Coronary artery (tissue), 2 donors: ENCODE measurements around the gene RAI2.

ENCODE experiments used
- DNase-seq: peaks from one replicate; pipeline ENCODE4 v3.0.0-alpha.2; 2017; ENCODE audit warnings: low spot score
- H3K27ac ChIP-seq, 2 donors: fragments of 200-600 bp; sonication (generic); one replicate each; pipeline ENCODE4 v1.5.1; 2016 to 2019
- H3K4me3 ChIP-seq: fragments of 200-600 bp; sonication (generic); 2 replicates; pipeline ENCODE4 v1.5.1; 2016; ENCODE audit warnings: mild to moderate bottlenecking, moderate library complexity
- TF ChIP-seq, protein P1 (sequence below): fragments of 200-600 bp; sonication (generic); IDR thresholded peaks from one replicate; pipeline ENCODE4 v1.5.1; 2019; ENCODE audit warnings: antibody characterized with exemption

RAI2 gene

DNA sequence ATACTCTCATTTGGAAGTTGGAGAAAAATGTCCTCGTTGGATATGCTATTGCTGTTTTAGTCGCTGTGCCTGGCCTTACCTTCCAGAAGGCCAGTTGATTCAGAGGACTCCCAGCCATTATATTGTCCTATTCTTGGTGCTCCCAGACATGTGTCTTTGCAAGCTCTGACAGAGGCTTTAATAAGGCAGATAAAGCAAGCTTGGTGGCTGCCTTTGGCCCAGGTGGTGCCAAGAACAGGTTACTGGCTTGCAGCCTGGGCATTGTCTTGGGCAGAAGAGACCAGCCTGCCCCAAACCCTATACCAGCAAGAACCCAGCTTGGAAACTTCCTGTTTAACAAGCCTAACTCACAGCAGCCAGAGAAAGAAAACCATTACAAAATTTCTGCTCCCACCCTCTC is 16.9 kb downstream of the RAI2 start:
- Histone ChIP-seq H3K27ac (no peak overlapping the region), H3K4me3 (no peak overlapping the region)
- DNase-seq: no peak
- TF ChIP-seq, protein P1, sequence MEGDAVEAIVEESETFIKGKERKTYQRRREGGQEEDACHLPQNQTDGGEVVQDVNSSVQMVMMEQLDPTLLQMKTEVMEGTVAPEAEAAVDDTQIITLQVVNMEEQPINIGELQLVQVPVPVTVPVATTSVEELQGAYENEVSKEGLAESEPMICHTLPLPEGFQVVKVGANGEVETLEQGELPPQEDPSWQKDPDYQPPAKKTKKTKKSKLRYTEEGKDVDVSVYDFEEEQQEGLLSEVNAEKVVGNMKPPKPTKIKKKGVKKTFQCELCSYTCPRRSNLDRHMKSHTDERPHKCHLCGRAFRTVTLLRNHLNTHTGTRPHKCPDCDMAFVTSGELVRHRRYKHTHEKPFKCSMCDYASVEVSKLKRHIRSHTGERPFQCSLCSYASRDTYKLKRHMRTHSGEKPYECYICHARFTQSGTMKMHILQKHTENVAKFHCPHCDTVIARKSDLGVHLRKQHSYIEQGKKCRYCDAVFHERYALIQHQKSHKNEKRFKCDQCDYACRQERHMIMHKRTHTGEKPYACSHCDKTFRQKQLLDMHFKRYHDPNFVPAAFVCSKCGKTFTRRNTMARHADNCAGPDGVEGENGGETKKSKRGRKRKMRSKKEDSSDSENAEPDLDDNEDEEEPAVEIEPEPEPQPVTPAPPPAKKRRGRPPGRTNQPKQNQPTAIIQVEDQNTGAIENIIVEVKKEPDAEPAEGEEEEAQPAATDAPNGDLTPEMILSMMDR: no peak

DNA sequence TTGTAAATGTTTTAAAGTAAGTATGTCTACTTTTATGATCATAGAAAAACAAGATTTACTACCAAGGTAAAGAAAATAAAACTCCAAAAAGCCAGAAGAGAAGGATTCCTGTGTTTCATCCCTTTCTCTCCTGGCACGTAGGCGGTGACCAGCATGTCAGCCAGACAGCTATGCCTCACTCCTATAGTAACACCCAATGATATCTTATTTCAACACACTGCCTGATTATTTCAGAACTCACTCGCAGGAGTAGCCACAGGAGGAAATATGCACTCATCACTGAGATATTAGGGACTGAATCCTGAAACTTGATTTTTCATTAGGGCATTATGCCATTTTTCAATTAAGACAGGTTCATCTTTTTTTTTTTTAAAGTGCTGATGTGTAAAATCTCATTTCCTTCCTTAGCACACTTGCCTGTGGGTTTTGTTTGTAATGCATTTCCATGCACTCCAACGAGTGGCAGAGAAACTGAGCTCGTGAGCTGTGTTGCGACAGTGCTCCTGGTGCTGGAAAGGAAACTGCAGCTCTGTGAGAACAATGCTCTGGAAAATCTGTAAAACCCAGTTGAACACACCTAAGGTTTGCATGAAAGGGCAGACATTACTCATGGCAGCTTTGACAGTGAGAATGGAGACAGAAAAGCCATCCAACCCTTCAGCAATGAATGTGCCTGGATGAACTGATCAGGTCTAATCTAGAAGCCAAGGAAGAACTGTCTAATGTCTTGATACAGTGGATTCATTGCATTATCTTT is 18.2 kb downstream of the RAI2 start:
- H3K27ac ChIP-seq: no peak overlapping the region
- TF ChIP-seq, protein P1: no peak
- no peak for DNase-seq
- no peak overlapping the region for H3K4me3 ChIP-seq

DNA sequence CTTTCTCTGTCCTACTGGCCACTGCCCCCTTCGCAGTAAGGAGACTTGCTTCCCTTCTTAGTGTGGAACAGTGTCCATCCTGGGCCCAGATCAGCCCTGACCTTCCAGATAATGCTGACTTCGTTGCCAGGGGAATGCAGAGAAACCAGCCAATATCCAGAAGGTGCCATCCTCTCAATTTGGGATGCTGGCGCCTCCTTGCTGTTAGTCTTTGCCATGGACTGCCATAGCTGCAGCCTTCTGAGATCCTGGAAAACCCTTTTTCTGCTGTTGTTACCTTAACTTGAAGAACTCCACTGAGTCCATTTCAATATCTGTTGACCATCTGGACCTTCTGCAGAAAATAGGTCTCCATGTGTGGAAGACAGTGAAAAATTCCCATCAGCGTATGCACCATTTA is 21.8 kb downstream of the RAI2 start:
- H3K27ac ChIP-seq: no peak overlapping the region
- no peak for DNase-seq
- no peak overlapping the region for H3K4me3 ChIP-seq
- TF ChIP-seq, protein P1: no peak

DNA sequence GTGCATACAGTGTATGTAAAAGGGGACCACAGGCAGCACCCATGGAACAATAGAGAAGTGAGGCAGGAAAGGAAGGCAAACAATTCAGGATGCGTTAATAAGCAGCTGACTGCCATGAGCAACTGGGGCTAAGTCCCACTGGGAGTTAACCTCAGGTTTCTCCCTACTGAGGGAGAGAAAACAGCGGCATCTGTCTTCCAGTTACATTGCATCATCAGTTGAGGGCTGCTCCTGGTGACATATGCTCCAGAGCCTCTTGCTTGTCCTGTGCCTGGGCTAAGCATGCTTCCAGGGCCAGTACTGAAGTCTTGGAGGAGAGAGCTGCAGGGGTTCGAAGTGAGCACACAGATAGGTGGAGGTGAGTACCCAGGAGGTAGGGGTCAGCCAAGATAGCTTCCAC is 24.3 kb downstream of the RAI2 start:
- no peak overlapping the region for H3K4me3 ChIP-seq
- H3K27ac ChIP-seq: no peak overlapping the region
- DNase-seq: no peak
- TF ChIP-seq, protein P1: no peak

DNA sequence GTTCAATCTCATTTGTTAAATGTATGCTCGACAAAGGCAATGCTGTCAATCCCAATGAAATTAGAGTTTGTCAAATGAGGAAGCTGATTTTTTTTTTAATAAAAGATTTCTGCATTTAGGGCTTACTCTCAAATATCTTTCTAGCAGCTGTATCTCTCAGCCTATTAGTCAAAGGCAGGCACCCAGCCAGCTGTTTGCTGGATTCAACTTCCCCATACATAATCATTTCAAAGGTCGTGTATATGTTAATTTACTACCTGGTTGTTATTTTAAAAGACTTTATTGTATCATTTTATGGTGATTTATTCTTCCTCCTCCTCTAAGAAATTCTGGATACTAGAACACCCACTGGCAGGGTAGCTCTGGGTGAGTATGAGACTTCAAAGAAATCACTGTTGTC is 27.1 kb downstream of the RAI2 start:
- no peak for DNase-seq
- Histone ChIP-seq H3K27ac (no peak overlapping the region), H3K4me3 (no peak overlapping the region)
- TF ChIP-seq, protein P1: no peak

DNA sequence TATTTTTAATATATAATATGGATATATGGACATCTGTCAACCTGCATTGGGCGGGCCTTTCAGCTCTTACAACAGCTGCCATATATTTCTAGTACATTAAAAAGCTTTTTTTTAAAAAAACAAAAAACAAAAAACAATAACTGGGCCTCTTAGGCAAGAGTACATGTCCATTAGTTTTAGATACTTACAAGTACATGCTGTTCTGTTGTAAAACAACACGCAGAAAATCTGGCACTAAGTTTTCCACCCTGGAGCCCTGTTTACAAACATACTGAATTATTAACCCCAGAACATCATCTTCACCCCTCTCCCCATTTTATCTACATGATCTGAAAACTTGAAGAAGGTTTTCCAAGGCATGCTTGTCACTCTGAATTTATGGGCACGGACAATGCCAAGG is 29.8 kb downstream of the RAI2 start:
- no peak for DNase-seq
- TF ChIP-seq, protein P1: no peak
- Histone ChIP-seq H3K27ac (no peak overlapping the region), H3K4me3 (no peak overlapping the region)

DNA sequence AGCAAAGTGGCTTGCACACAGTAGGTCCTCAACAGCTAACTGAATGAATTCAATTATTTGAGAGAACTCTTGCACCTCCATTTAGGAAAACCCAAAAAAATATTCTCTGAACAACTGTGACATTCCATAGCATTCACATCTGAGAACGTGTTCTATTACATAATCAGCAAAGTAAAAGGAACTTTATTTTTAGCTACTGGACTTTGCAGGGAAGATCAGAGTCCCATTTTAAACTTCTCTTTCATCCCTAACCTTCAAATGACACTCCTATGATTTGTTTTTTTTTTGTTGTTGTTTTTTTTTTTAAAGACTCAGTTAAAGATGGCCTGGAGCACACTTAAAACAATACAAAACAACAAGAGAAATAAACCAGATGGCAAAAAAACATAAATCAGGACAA is 30.9 kb downstream of the RAI2 start:
- TF ChIP-seq, protein P1: no peak
- no peak for DNase-seq
- Histone ChIP-seq H3K27ac (no peak overlapping the region), H3K4me3 (no peak overlapping the region)
